GM13976 (cell line): Measurements from ENCODE around the gene DNAJC3.
"Not testable (repeated sequence)": the region's sequence is repeated elsewhere in the genome, so short reads cannot be mapped to it uniquely, and the experiment has no call there.

Experiments used
- DNase-seq: peaks from one replicate; pipeline ENCODE4 v3.0.0; 2012; ENCODE audit warnings: low spot score
- in situ Hi-C: fragments of 300-500 bp; cut with MboI; formaldehyde crosslinking; loops from one replicate; pipeline ENCODE4 v1.12.0; 2022; ENCODE audit warnings: low sequenced_read_pairs, mixed read lengths, inconsistent platforms; ENCODE audit not compliant: unreplicated experiment
- TF ChIP-seq, protein P1 (sequence below): IDR thresholded peaks from 2 replicates; pipeline ENCODE4 v1.5.1; 2012; ENCODE audit warnings: borderline replicate concordance, mild to moderate bottlenecking; ENCODE audit not compliant: insufficient read depth; ENCODE audit errors: extremely low read depth, missing control alignments, control extremely low read depth

Gene DNAJC3

GRCh38 chr13:95784900-95785290 is 108.0 kb downstream of the DNAJC3 start:
- TF ChIP-seq, protein P1, sequence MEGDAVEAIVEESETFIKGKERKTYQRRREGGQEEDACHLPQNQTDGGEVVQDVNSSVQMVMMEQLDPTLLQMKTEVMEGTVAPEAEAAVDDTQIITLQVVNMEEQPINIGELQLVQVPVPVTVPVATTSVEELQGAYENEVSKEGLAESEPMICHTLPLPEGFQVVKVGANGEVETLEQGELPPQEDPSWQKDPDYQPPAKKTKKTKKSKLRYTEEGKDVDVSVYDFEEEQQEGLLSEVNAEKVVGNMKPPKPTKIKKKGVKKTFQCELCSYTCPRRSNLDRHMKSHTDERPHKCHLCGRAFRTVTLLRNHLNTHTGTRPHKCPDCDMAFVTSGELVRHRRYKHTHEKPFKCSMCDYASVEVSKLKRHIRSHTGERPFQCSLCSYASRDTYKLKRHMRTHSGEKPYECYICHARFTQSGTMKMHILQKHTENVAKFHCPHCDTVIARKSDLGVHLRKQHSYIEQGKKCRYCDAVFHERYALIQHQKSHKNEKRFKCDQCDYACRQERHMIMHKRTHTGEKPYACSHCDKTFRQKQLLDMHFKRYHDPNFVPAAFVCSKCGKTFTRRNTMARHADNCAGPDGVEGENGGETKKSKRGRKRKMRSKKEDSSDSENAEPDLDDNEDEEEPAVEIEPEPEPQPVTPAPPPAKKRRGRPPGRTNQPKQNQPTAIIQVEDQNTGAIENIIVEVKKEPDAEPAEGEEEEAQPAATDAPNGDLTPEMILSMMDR: no peak
- in situ Hi-C loops: no loop called here
- no peak for DNase-seq

DNA sequence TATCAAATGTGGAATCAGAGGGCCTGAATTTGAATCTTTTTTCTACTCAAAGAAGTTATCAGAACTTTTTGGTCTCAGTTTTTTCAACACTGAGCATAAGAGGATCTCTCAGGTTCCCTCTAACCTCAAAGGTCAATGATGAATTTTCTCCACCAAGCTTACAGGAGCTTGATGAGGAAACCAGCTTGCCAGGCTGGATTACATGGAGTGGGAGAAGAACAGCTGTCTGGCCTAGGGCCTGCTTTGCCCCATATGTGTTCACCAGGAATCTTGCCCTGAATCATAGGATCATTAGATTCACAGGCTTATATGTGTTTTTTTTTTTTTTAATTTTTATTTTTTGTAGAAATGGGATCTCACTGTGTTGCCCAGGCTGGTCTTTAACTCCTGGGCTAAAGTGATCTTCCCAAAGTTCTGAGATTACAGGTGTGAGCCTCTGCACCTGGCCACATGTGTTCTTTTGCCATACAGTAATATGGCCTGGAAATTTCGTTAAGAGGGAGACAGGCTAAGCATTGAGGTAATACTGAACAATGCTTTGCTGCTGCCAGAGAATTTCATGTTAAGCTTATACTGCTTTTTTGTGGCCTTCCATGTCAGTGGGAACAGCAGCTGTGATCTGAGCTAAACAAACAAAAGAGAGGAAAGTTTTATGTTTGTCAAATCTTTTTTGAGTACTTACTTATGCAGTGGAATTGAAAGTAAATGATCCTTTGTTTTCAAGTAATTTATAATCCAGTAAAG is 110.6 kb downstream of the DNAJC3 start:
- DNase-seq: no peak
- in situ Hi-C loops: no loop called here
- TF ChIP-seq, protein P1: no peak

- DNase-seq: no peak
- TF ChIP-seq, protein P1: no peak
- in situ Hi-C loops: no loop called here
Measured at GRCh38 chr13:95788100-95788463, 111.1 kb downstream of the DNAJC3 start.

GRCh38 chr13:95789315-95789714 is 112.4 kb downstream of the DNAJC3 start:
- in situ Hi-C loops: not testable (repeated sequence)

DNA sequence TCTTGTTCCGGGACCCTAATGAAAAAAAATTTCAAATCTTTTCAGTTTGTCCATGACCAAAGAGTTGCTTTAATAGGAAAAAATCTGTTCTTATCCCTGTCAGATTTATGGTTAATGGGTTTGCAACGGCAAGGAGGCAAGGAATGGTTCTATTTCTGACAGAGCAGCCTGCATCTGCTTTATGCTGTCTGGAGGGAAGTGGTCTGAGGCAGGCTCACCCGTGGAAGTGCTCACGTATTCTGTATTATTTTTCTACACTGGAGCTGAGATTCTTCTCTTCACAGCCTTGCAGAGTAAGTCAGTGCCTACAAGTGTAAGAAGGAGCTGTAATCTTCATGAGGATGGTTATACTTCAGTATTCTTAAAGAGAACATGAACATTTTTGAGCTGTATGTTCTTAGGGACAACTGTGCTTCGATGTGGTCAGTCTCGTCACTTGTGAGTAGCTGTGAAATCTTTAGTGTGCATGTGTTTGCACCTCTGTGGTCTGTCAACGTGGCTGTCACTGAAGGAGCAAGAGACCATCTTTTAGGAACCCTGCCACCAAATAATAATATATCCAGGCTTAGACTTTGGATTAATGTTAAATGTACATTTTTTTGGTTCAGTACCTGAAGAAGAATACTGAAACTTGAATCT is 114.3 kb downstream of the DNAJC3 start:
- TF ChIP-seq, protein P1: no peak
- in situ Hi-C loops: no loop called here
- no peak for DNase-seq

More at GRCh38 chr13:95789315-95789714, 112.4 kb downstream of the DNAJC3 start:
- not testable (repeated sequence) for DNase-seq

DNA sequence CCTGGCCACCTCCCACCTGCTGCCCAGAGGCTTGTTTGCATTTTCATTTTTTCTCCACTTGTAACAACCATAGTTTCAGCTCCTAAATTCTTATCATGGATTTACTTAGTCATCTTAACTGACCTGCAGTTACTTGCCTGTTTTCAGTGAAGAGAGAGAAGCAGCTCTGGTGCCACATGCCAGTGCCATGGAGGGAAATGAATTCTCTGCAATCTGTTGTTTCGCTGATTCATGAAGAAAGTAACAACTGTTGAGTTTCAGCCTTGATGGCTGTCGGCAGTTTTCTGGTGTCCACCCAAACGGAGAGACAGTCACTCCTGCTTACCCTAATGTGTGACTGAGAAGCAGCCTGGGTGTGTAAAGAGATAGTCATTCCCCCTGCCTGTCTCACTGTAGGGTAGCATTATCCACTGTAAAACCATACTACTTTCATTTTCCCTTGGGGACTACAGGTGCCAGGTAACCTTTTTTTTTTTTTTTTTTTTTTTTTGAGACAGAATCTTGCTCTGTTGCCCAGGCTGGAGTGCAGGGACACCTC is 116.1 kb downstream of the DNAJC3 start:
- TF ChIP-seq, protein P1: no peak
- in situ Hi-C loops: no loop called here
- no peak for DNase-seq

- in situ Hi-C loops: no loop called here
- TF ChIP-seq, protein P1: no peak
- DNase-seq: no peak
Measured at GRCh38 chr13:95793781-95794180, 116.8 kb downstream of the DNAJC3 start.
